Heart left ventricle (tissue), 16 donors: ENCODE results near the gene INPP5K. TPM values are rescaled to one million over a fixed set of nuclear protein-coding genes. Genes with fewer than 3 reads are reported as not detected.

Source experiments
- ATAC-seq, 4 donors: fragments of 200-7000 bp; cut with Tn5 transposase; one replicate each; pipeline ENCODE4 v1.9.1; 2020 to 2022; ENCODE audit warnings: moderate library complexity in 4 of 4, mild to moderate bottlenecking in 3 of 4, moderate number of reproducible peaks in 1 of 4
- DNase-seq, 5 donors: peaks; one replicate each; pipeline ENCODE4 v3.0.0-alpha.2; 2020
- H3K27ac ChIP-seq, 12 donors: fragments of 200-600 bp; sonication (generic) in 4 of 12; one replicate each; pipeline versions ENCODE4 v1.5.0 to v1.8.0; 2016 to 2022; ENCODE audit warnings: mild to moderate bottlenecking in 2 of 12
- H3K27me3 ChIP-seq, 9 donors: fragments of 200-600 bp; sonication (generic) in 2 of 9; one replicate each; pipeline versions ENCODE4 v1.5.1 to v1.8.0; 2016 to 2022; ENCODE audit warnings: mild to moderate bottlenecking in 3 of 9
- H3K36me3 ChIP-seq, 9 donors: fragments of 200-600 bp; sonication (generic) in 2 of 9; one replicate each; pipeline versions ENCODE4 v1.5.0 to v1.8.0; 2018 to 2022; ENCODE audit warnings: mild to moderate bottlenecking in 2 of 9
- H3K4me1 ChIP-seq, 12 donors: fragments of 200-600 bp; sonication (generic) in 4 of 12; one replicate each; pipeline versions ENCODE4 v1.5.0 to v1.8.0; 2016 to 2022; ENCODE audit warnings: mild to moderate bottlenecking in 3 of 12
- H3K4me3 ChIP-seq, 12 donors: fragments of 200-600 bp; sonication (generic) in 4 of 12; one replicate each; pipeline versions ENCODE4 v1.5.0 to v1.8.0; 2017 to 2022; ENCODE audit warnings: mild to moderate bottlenecking in 9 of 12, moderate library complexity in 4 of 12
- H3K9me3 ChIP-seq, 12 donors: fragments of 200-600 bp; sonication (generic) in 4 of 12; one replicate each; pipeline versions ENCODE4 v1.5.0 to v1.8.0; 2016 to 2022; ENCODE audit warnings: mild to moderate bottlenecking in 1 of 12
- POLR2A ChIP-seq, 2 donors: fragments of 450-650 bp; IDR thresholded peaks; one replicate each; pipeline ENCODE4 v1.6.1; 2017; ENCODE audit warnings: antibody characterized with exemption in 2 of 2, mild to moderate bottlenecking in 2 of 2, moderate library complexity in 2 of 2
- WGBS, 4 donors: extraction: QIAGEN DNeasy Blood & Tissue Kit in 2 of 4; methylation state at CpG; one replicate each; pipeline versions ENCODE4 v1.1.5 to v1.1.7; 2013 to 2018; 5-methylcytosine and 5-hydroxymethylcytosine counted together
- intact Hi-C, 10 donors: fragments of 100-400 bp; cut with DNase I; formaldehyde crosslinking; loops; one replicate each; pipeline versions ENCODE4 v1.11.1 to v1.14.2; 2022
- polyA plus RNA-seq, 2 donors: library from polyadenylated mRNA; stranded (reverse); fragments of 200-250 nt; gene quantifications; one replicate each; pipeline ENCODE4 v1.2.3, GENCODE V29; 2013
- total RNA-seq, 9 donors: library from RNA; depleted of rRNA in 2 of 9; stranded (reverse); fragments of >200 nt in 2 of 9; fragmentation: NEBNext Ultra II Directional in 3 of 9; extraction: Animal tissue kit (Norgen Biotek cat#: 25700) in 3 of 9; gene quantifications; one replicate each; pipeline versions ENCODE4 v1.1.0 to v1.2.4, GENCODE V29; 2016 to 2023
- TF ChIP-seq, protein P1 (sequence below), 12 donors: fragments of 200-600 bp; sonication (generic) in 4 of 12; IDR thresholded peaks; one replicate each; pipeline versions ENCODE4 v1.5.0 to v1.8.0; 2018 to 2022; ENCODE audit warnings: antibody characterized with exemption in 12 of 12, mild to moderate bottlenecking in 5 of 12
- donor health status: ischemic (EF 13 %, LVEDD 7.1; RV severe dilation, severe dysfunction).
- donor health status: healthy with polysubstance abuse.
- donor health status: DM: no; HTN: yes; CAD: no.
- donor health status: DM: no; HTN: no; CAD: no.
- donor health status: ischemic (EF 25% LVEDD 6.9; RV normal size, moderate dysfunction).
- donor health status: ischemic (EF 25% LVEDD 5.7; RV mildly dilated, moderate dysfunction).
- donor health status: healthy.
- donor health status: DM: yes; HTN: yes; CAD: no.
- donor health status: ischemic (EF 35%, LVEDD 5.7; RV mildly dilated, moderate dysfunction).
- donor health status: nonischemic (EF 11% LVEDD 7.7; RV severe dilation, severe dysfunction).
- donor health status: DM: yes; HTN: yes; CAD: no.
- donor health status: PGD.
- donor health status: ischemic (EF 29% LVEDD 5.4; RV normal size, mild dysfunction).
- donor health status: nonischemic (EF 23%, LVEDD 6.1; RV moderate dilation, normal function).

INPP5K gene
- total and polyA plus RNA-seq, 11 donors, result 21.9 to 128 (median 33.4) TPM

DNA sequence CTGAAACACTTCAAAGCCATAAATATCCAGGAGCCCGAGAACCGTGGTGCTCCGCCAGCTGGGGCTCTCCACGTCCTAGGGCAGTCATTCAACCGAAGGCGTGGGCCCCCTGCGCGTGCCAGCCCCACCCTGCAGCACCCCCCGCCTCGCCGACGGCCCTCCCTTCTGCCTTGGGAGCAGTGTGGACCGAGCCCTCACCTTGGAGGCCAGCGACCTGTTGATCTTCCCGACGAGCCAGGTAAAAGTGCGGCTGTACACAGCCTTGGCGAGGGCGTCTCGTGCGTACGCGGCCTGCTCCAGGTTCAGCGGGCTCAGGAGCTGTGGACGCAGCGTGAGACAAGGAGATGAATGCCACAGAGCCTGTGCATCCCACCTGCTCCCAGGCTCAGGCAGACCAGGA, 38.0 kb downstream of the INPP5K start:
- Histone ChIP-seq H3K27ac (no peak overlapping the region), H3K9me3 (no peaks in the 10 kb centered on the region), H3K27me3 (no peaks in the 10 kb centered on the region), H3K36me3 (peaks cover 0 to 97% (median 92%) of the 10 kb centered on the region in 9 donors), H3K4me3 (no peak overlapping the region), H3K4me1 (peaks cover 0 to 41% (median 7%) of the 10 kb centered on the region in 12 donors)
- WGBS, 4 donors, result 85 to 92% (median 91%) methylated on average over 18 to 26 of the region's 26 CpGs
- intact Hi-C loops, result no loop called here
- TF ChIP-seq, protein P1, sequence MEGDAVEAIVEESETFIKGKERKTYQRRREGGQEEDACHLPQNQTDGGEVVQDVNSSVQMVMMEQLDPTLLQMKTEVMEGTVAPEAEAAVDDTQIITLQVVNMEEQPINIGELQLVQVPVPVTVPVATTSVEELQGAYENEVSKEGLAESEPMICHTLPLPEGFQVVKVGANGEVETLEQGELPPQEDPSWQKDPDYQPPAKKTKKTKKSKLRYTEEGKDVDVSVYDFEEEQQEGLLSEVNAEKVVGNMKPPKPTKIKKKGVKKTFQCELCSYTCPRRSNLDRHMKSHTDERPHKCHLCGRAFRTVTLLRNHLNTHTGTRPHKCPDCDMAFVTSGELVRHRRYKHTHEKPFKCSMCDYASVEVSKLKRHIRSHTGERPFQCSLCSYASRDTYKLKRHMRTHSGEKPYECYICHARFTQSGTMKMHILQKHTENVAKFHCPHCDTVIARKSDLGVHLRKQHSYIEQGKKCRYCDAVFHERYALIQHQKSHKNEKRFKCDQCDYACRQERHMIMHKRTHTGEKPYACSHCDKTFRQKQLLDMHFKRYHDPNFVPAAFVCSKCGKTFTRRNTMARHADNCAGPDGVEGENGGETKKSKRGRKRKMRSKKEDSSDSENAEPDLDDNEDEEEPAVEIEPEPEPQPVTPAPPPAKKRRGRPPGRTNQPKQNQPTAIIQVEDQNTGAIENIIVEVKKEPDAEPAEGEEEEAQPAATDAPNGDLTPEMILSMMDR (IDR thresholded peaks at IDR 0.05), result no peak
- TF ChIP-seq POLR2A (IDR thresholded peaks at IDR 0.05), result no peak
- ATAC-seq, result no peak
- DNase-seq, result no peak

DNA sequence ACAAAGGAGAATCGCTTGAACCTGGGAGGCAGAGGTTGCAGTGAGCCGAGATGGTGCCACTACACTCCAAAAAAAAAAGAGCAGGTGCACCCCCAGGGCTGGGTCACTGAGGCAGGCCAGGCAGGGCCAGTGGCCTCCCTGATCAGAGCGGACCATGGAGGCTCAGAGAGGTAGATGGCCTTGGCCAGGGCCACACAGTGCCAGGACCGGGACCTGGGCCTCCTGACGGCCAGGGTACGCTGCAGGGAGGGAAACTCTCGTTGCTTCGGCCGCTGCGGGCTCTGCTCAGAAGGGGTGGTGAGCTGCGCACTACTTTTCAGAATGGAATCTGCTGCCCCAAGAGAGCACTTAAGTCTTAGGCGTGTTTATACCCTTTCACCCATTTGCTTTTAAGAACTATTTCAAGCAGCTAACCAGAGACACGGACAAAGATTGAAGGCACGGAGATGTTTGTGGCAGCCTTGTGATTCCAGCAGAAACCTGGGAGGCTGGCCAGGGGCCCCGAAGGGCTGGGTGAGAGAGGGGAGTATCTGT, 41.0 kb downstream of the INPP5K start:
- Histone ChIP-seq H3K27ac (peak overlapping the region in 5 of 12 donors; percentile 8 to 27 (median 19)), H3K36me3 (peaks cover 0 to 100% (median 97%) of the 10 kb centered on the region in 9 donors), H3K27me3 (no peaks in the 10 kb centered on the region), H3K4me1 (peaks cover 0 to 23% (median 2%) of the 10 kb centered on the region in 12 donors), H3K4me3 (no peak overlapping the region), H3K9me3 (no peaks in the 10 kb centered on the region)
- intact Hi-C loops, result no loop called here
- TF ChIP-seq, protein P1 (IDR thresholded peaks at IDR 0.05), result no peak
- TF ChIP-seq POLR2A (IDR thresholded peaks at IDR 0.05), result no peak
- no peak for DNase-seq
- no peak for ATAC-seq
- WGBS, 4 donors, result 77 to 81% (median 80%) methylated on average over 11 to 15 of the region's 15 CpGs

DNA sequence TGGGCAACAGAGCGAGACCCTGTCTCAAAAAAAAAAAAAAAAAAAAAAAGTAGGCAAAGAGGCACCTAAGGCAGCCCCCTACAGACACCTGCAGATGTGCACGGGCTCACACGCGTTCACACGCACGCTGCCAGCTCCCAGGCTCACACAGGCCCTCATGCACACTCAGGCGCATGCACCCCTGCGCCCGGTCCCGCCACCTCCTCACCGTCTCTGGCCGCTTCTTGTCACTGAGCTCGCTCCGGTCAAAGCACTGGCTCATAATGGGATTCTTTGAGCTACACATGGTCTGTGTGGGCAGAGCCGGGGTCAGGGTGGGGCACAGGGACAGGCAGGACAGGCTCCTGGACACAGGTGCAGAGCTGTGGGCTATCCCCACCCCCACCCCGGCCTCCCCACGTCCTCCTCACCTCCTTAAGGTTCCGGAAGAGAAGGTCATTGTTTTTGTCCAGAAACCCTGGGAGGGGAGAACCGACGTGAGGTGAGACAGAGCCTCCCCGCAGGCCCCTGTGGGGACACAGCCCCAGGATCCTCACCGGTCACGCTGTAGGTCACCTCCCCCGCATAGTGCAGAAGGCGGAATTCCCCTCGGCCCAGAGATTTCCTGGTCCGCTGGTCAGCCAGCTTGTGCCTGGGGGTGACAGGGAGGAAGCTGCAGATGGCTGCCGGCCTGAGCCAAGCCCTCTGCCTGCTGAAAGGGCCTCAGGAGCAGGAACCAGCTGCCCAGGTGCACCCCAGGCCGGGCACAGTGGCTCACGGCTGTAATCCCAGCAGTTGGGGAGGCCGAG, 41.8 kb downstream of the INPP5K start:
- Histone ChIP-seq H3K9me3 (no peaks in the 10 kb centered on the region), H3K27ac (peak overlapping the region in 5 of 12 donors; percentile 19 to 34 (median 23)), H3K4me3 (no peak overlapping the region), H3K4me1 (peaks cover 0 to 23% (median 2%) of the 10 kb centered on the region in 12 donors), H3K36me3 (peaks cover 0 to 100% (median 97%) of the 10 kb centered on the region in 9 donors), H3K27me3 (no peaks in the 10 kb centered on the region)
- intact Hi-C loops, result no loop called here
- DNase-seq, result no peak
- TF ChIP-seq, protein P1 (IDR thresholded peaks at IDR 0.05), result no peak
- no peak for TF ChIP-seq POLR2A (IDR thresholded peaks at IDR 0.05)
- peak in 1 of 4 donors; percentile 43 for ATAC-seq
- WGBS, 4 donors, result 72 to 81% (median 76%) methylated on average over 30 to 31 of the region's 31 CpGs

DNA sequence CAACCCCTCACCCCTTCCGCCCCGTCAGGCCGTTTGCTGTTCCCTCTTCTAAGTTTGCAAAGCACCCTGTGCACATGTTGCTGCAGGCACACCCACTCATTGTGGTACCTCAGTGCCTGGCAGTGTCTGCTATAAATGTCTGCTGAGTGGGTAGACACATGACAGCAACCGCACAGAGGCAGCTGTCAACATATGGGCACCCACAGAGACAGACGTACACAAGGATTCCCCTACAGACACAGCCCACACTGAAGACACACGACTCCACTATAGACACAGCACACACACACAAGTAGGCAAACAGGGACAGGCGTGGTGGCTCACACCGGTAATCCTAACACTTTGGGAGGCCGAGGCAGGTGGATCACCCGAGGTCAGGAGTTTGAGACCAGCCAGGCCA, 42.6 kb downstream of the INPP5K start:
- Histone ChIP-seq H3K4me3 (no peak overlapping the region), H3K27ac (no peak overlapping the region), H3K27me3 (no peaks in the 10 kb centered on the region), H3K4me1 (peaks cover 0 to 23% (median 2%) of the 10 kb centered on the region in 12 donors), H3K36me3 (peaks cover 0 to 100% (median 97%) of the 10 kb centered on the region in 9 donors), H3K9me3 (no peaks in the 10 kb centered on the region)
- intact Hi-C loops, result no loop called here
- WGBS, 4 donors, result 79 to 86% (median 83%) methylated on average over 8 to 10 of the region's 10 CpGs
- ATAC-seq (no peak), DNase-seq (no peak)
- no peak for TF ChIP-seq POLR2A (IDR thresholded peaks at IDR 0.05)
- TF ChIP-seq, protein P1 (IDR thresholded peaks at IDR 0.05), result no peak
